RWPE2 (cell line): ENCODE data around the gene ZDHHC16.
A peak's percentile ranks its signal among the peaks of the same experiment; 100 is the strongest.
"Not testable (repeated sequence)": the region's sequence is repeated elsewhere in the genome, so short reads cannot be mapped to it uniquely, and the experiment has no call there.

Experiments
- ATAC-seq: fragments of 200-7000 bp; cut with Tn5 transposase; 3 replicates; pipeline ENCODE4 v1.9.1; 2021; ENCODE audit warnings: low read depth
- DNase-seq: peaks from one replicate; pipeline ENCODE4 v3.0.0-alpha.2; 2020; ENCODE audit warnings: low spot score
- H3K27ac ChIP-seq: fragments of 450-650 bp; 2 replicates; pipeline ENCODE4 v1.5.1; 2017; ENCODE audit warnings: mild to moderate bottlenecking; ENCODE audit not compliant: poor library complexity, severe bottlenecking
- H3K27me3 ChIP-seq: fragments of 250-450 bp; sonication (Bioruptor Pico); 2 replicates; pipeline ENCODE4 v1.5.1; 2021; ENCODE audit warnings: mild to moderate bottlenecking, moderate library complexity; ENCODE audit not compliant: insufficient read depth, poor library complexity, severe bottlenecking
- H3K36me3 ChIP-seq: fragments of 250-450 bp; sonication (Bioruptor Pico); 2 replicates; pipeline ENCODE4 v1.5.1; 2020; ENCODE audit warnings: low read depth, mild to moderate bottlenecking, moderate library complexity
- H3K4me1 ChIP-seq: fragments of 250-450 bp; sonication (Bioruptor Pico); 2 replicates; pipeline ENCODE4 v1.5.1; 2021; ENCODE audit warnings: mild to moderate bottlenecking, moderate library complexity; ENCODE audit not compliant: insufficient read depth, poor library complexity, severe bottlenecking
- H3K4me3 ChIP-seq: fragments of 250-450 bp; sonication (Bioruptor Pico); 2 replicates; pipeline ENCODE4 v1.5.1; 2021; ENCODE audit warnings: mild to moderate bottlenecking, moderate library complexity; ENCODE audit not compliant: severe bottlenecking
- H3K9me3 ChIP-seq: fragments of 250-450 bp; sonication (Bioruptor Pico); 2 replicates; pipeline ENCODE4 v1.5.1; 2021; ENCODE audit warnings: mild to moderate bottlenecking, moderate library complexity; ENCODE audit not compliant: severe bottlenecking
- TF ChIP-seq, protein P1 (sequence below): fragments of 450-650 bp; IDR thresholded peaks from one replicate; pipeline ENCODE4 v1.5.1; 2017; ENCODE audit warnings: mild to moderate bottlenecking, moderate library complexity; ENCODE audit not compliant: poor library complexity, severe bottlenecking

The ZDHHC16 gene

GRCh38 chr10:97404044-97404443, 41.9 kb upstream of the ZDHHC16 start:
- Histone ChIP-seq H3K36me3 (peaks cover 9% of the 10 kb centered on the region), H3K9me3 (no peaks in the 10 kb centered on the region), H3K27ac (no peak overlapping the region), H3K4me3 (no peak overlapping the region), H3K27me3 (no peaks in the 10 kb centered on the region), H3K4me1 (peaks cover 26% of the 10 kb centered on the region)
- TF ChIP-seq, protein P1, sequence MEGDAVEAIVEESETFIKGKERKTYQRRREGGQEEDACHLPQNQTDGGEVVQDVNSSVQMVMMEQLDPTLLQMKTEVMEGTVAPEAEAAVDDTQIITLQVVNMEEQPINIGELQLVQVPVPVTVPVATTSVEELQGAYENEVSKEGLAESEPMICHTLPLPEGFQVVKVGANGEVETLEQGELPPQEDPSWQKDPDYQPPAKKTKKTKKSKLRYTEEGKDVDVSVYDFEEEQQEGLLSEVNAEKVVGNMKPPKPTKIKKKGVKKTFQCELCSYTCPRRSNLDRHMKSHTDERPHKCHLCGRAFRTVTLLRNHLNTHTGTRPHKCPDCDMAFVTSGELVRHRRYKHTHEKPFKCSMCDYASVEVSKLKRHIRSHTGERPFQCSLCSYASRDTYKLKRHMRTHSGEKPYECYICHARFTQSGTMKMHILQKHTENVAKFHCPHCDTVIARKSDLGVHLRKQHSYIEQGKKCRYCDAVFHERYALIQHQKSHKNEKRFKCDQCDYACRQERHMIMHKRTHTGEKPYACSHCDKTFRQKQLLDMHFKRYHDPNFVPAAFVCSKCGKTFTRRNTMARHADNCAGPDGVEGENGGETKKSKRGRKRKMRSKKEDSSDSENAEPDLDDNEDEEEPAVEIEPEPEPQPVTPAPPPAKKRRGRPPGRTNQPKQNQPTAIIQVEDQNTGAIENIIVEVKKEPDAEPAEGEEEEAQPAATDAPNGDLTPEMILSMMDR, result no peak
- ATAC-seq (no peak), DNase-seq (no peak)

DNA sequence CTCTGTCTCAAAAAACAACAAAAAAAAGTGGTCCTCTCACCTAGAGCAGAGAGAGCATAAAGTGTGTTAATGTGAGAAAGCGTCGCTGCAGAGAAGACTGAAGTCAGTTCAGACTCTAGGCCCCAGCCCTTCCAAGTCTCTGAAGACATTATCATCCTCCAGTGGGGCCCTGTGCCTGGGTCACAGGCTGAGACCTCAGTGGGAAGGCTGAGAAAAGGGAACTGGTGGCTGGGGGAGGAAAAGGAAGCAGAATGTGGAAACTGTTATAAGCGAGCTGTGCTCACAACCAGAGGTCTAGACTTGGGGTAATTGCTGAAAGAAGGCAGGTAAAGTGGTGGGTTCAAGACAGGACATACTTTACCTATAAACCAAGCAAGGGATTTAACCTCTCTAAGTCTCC, 39.9 kb upstream of the ZDHHC16 start:
- Histone ChIP-seq H3K4me1 (peaks cover 22% of the 10 kb centered on the region), H3K4me3 (no peak overlapping the region), H3K27ac (peak overlapping the region; percentile 30), H3K36me3 (no peaks in the 10 kb centered on the region), H3K9me3 (no peaks in the 10 kb centered on the region), H3K27me3 (no peaks in the 10 kb centered on the region)
- ATAC-seq (no peak), DNase-seq (no peak)
- TF ChIP-seq, protein P1, result no peak

- ATAC-seq, H3K4me3 ChIP-seq, H3K27me3 ChIP-seq, H3K36me3 ChIP-seq, DNase-seq, H3K9me3 ChIP-seq: not testable (repeated sequence)
- Histone ChIP-seq H3K27ac (peak overlapping the region; percentile 30), H3K4me1 (peaks cover 25% of the 10 kb centered on the region)
Measured at GRCh38 chr10:97406483-97406882, 39.5 kb upstream of the ZDHHC16 start.

DNA sequence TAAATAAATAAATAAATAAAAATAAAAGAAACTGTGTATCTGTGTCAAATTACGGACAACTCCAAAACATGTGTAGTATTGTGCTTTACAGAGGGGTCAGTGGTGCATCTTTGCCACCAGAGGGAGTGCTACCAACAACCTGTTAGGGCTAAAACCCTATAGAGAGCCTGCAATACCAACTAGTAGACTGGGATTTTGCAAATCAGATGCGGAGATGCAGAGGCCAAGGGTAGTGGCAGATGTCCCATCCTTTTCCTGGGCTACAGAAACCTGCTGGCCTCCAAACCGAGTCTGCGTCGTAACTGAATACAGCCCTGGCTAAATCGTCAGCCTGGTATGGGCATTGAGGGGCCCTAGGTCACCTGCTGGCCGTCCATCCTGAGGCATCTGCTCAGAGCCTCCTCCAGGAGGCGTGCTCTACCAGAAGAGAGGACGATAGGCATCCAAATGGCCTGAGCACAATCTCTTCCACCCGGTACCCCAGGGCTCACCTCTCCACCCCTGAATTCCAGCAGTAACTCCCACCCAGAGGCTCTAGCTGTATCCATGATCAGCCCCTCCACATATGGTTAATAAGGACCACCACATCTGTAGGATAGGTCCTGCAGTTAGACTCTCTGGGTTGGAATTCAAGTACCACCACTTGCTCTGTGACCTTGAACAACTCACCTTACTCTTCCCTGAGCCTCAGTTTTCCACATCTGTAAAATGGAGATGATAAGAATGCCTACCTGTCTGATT, 38.6 kb upstream of the ZDHHC16 start:
- Histone ChIP-seq H3K27me3 (no peaks in the 10 kb centered on the region), H3K4me1 (peaks cover 29% of the 10 kb centered on the region), H3K9me3 (no peaks in the 10 kb centered on the region), H3K4me3 (no peak overlapping the region), H3K27ac (peak overlapping the region; percentile 46), H3K36me3 (no peaks in the 10 kb centered on the region)
- ATAC-seq, result peak; percentile 94
- TF ChIP-seq, protein P1, result peak; percentile 95
- DNase-seq, result no peak

- Histone ChIP-seq H3K27ac (peak overlapping the region; percentile 46), H3K4me3 (no peak overlapping the region), H3K9me3 (no peaks in the 10 kb centered on the region), H3K36me3 (no peaks in the 10 kb centered on the region), H3K4me1 (peaks cover 34% of the 10 kb centered on the region), H3K27me3 (no peaks in the 10 kb centered on the region)
- TF ChIP-seq, protein P1, result no peak
- DNase-seq, result no peak
- no peak for ATAC-seq
Measured at GRCh38 chr10:97407952-97408248, 38.1 kb upstream of the ZDHHC16 start.
